Activated B cell treated with CpG ODN at 0.5 μM for 24 hours (primary cell): Measurements from ENCODE around the gene VPS37B. TPM values are rescaled to one million over a fixed set of nuclear protein-coding genes. Genes with fewer than 3 reads are reported as not detected.

Source experiments
- ATAC-seq: fragments of 200-7000 bp; cut with Tn5 transposase; one replicate; pipeline ENCODE4 v1.10.0; 2021; ENCODE audit warnings: low read depth, mild to moderate bottlenecking, moderate library complexity
- CTCF ChIA-PET: fragments of 350-600 bp; sonication (Branson Sonifier 250); formaldehyde crosslinking; loops from one replicate; lab custom pipeline; 2021; ENCODE audit warnings: antibody characterized with exemption; lab: Charles Lee
- POLR2A ChIA-PET: fragments of 350-600 bp; sonication (Branson Sonifier 250); formaldehyde crosslinking; loops from one replicate; lab custom pipeline; 2021; ENCODE audit warnings: antibody characterized with exemption; lab: Charles Lee
- DNase-seq: peaks from one replicate; pipeline ENCODE4 v3.0.0; 2022
- H3K27ac Mint-ChIP-seq: one replicate; pipeline ENCODE4 v1.8.0; 2020; ENCODE audit warnings: mixed read lengths
- H3K27me3 Mint-ChIP-seq: one replicate; pipeline ENCODE4 v1.8.0; 2021; ENCODE audit warnings: mixed read lengths
- H3K36me3 Mint-ChIP-seq: one replicate; pipeline ENCODE4 v1.8.0; 2021; ENCODE audit warnings: low read depth, mixed read lengths
- H3K4me1 Mint-ChIP-seq: one replicate; pipeline ENCODE4 v1.8.0; 2021; ENCODE audit warnings: mixed read lengths
- H3K4me3 Mint-ChIP-seq: one replicate; pipeline ENCODE4 v1.8.0; 2020; ENCODE audit warnings: mild to moderate bottlenecking, mixed read lengths
- H3K9me3 Mint-ChIP-seq: one replicate; pipeline ENCODE4 v1.8.0; 2020; ENCODE audit warnings: mixed read lengths
- intact Hi-C: fragments of 100-400 bp; cut with micrococcal nuclease; formaldehyde crosslinking; loops from one replicate; pipeline ENCODE4 v1.15.1; 2024
- total RNA-seq: library from RNA; stranded (reverse); gene quantifications from 2 replicates; pipeline ENCODE4 v1.2.3, GENCODE V29; 2022
- TF ChIP-seq, protein P1 (sequence below): fragments of 200-600 bp; IDR thresholded peaks from one replicate; pipeline ENCODE4 v1.8.0; 2022; ENCODE audit warnings: antibody characterized with exemption, mild to moderate bottlenecking

Gene VPS37B
- total RNA-seq, 1 donor from 2014 or later, result 54.1 TPM

DNA sequence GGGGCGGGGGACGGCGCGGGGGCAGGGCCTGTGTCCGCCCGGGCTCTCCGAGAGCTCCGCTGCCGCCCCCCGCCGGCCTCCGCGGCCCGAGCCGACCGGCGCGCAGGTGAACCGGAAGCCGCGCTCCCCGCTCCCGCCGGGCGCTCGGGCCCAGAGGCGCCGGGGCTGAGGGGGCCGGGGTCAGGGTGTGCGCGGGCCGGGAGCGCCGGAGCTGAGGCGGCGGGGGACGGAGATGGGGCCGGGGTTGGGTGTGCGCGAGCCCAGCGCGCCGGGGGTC, 60.2 kb downstream of the VPS37B start:
- peak overlapping the region; percentile 94 for H3K4me3 Mint-ChIP-seq
- peaks cover 41% of the 10 kb centered on the region for H3K36me3 Mint-ChIP-seq
- TF ChIP-seq, protein P1, sequence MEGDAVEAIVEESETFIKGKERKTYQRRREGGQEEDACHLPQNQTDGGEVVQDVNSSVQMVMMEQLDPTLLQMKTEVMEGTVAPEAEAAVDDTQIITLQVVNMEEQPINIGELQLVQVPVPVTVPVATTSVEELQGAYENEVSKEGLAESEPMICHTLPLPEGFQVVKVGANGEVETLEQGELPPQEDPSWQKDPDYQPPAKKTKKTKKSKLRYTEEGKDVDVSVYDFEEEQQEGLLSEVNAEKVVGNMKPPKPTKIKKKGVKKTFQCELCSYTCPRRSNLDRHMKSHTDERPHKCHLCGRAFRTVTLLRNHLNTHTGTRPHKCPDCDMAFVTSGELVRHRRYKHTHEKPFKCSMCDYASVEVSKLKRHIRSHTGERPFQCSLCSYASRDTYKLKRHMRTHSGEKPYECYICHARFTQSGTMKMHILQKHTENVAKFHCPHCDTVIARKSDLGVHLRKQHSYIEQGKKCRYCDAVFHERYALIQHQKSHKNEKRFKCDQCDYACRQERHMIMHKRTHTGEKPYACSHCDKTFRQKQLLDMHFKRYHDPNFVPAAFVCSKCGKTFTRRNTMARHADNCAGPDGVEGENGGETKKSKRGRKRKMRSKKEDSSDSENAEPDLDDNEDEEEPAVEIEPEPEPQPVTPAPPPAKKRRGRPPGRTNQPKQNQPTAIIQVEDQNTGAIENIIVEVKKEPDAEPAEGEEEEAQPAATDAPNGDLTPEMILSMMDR, result no peak
- peak; percentile 48 for ATAC-seq
- H3K27me3 Mint-ChIP-seq, result no peaks in the 10 kb centered on the region
- ChIA-PET CTCF (interaction anchor here (0.9 to 6.0 kb wide), 4 partner anchors 22 to 198 kb away, joined by 4 to 63 read pairs (median 6); no protein-coding TSS in a partner anchor), POLR2A (interaction anchor here (0.9 to 4.6 kb wide), 16 partner anchors 8 to 397 kb away, joined by 3 to 55 read pairs (median 8); partner anchors contain the start of genes ABCB9, MPHOSPH9 and MTRFR)
- peaks cover 51% of the 10 kb centered on the region for H3K4me1 Mint-ChIP-seq
- no peaks in the 10 kb centered on the region for H3K9me3 Mint-ChIP-seq
- intact Hi-C loops, result loop anchor here (1.0 kb wide), 3 partner anchors 15 to 42 kb away; no protein-coding TSS in a partner anchor
- DNase-seq, result peak; percentile 59
- no peak overlapping the region for H3K27ac Mint-ChIP-seq

DNA sequence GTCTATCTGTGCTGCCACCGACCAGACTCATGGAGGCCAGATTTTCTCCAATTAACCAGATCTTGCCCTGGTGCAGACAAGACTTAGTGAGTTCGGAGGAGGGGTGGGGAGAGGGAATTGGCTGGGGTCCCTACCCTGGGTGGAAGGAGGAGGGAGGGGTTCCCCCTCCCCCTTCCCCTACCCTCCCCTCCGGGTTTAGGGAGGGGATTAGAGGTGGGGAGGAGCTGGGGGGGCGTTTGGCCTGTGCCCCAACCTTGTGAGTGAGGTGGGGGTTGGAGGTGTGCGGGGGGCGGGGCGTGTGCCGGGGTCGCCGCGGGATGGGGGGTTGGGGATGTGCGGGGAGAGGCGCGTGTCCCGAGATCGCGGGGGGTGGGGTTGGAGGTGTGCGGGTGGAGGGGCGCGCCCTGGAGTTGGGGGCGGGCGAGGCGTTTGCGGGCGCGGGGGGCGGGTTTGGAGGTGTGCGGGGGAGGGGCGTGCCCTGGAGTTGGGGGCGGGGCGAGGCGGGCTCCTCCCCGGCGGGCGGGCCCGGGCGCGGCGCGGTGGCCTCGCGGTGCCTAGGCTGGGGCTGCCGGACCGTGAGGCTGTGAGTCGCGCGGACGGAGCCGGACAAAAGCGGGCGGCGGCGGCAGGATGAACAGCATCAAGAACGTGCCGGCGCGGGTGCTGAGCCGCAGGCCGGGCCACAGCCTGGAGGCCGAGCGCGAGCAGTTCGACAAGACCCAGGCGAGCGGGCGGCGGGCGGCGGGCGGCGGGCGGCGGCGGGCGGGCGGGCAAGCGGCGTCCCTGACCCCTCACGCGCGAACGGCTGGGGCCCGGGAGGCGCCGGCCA, 60.8 kb downstream of the VPS37B start, which contains the start of gene HIP1R:
Gene HIP1R, plus strand, starts transcription at position 537 of the 829 bp plus-strand sequence. Its CDS starts 94 bp downstream, at position 631.
- CTCF ChIA-PET, result interaction anchor here (1.1 to 6.0 kb wide), 5 partner anchors 15 to 197 kb away, joined by 4 to 63 read pairs (median 5); no protein-coding TSS in a partner anchor
- H3K4me3 Mint-ChIP-seq, result peak within 1 kb of the TSS; percentile 94
- no peaks in the 10 kb centered on the region for H3K9me3 Mint-ChIP-seq
- DNase-seq, result peak; percentile 74
- TF ChIP-seq, protein P1, result no peak
- intact Hi-C loops, result no loop called here
- H3K27ac Mint-ChIP-seq, result peak within 1 kb of the TSS; percentile 94
- POLR2A ChIA-PET, result interaction anchor here (1.4 to 4.6 kb wide), 7 partner anchors 8 to 398 kb away, joined by 4 to 55 read pairs (median 16); partner anchors contain the start of genes MPHOSPH9 and MTRFR
- peaks cover 35% of the 10 kb centered on the region for H3K36me3 Mint-ChIP-seq
- H3K27me3 Mint-ChIP-seq, result no peaks in the 10 kb centered on the region
- ATAC-seq, result peak; percentile 64
- peaks cover 46% of the 10 kb centered on the region for H3K4me1 Mint-ChIP-seq

DNA sequence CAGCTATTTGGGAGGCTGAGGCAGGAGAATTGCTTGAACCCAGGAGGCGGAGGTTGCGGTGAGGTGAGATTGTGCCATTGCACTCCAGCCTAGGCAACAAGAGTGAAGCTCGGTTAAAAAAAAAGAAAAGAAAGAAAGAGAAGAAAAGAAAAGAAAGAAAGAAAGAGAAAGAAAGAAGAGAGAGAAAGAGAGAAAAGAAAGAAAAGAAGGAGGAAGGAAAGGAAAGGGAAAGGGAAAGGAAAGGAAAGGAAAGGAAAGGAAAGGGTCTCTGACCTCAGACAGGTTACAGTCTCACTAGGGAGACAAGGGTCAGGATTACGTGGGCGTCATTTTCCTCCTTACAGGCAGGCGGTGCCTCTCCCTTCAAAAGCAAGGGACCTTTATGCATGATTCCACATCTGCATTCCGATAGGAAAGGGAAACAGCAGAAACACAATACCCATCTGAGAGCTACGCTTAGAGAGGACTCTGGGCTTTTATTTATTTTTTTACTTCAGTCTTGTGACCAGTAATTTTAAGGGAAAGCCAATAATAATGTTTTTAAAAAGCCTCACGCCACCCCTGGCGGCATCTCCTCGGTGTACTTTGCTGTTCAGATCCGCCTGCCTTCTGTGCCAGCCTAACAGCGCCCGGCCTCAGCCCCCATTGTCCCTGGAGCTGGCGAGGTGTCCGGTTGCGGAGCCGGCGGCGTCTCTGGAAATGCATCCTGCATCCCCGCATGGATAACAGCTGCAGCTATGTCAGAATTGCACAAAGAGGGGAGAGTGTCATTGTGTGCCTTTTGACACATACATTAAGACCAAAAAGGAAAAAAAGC, 61.6 kb downstream of the VPS37B start:
- no peak for ATAC-seq
- peak; percentile 14 for DNase-seq
- peaks cover 38% of the 10 kb centered on the region for H3K4me1 Mint-ChIP-seq
- H3K4me3 Mint-ChIP-seq, result peak overlapping the region; percentile 92
- POLR2A ChIA-PET, result interaction anchor here (0.6 to 4.6 kb wide), 7 partner anchors 9 to 140 kb away, joined by 3 to 55 read pairs (median 5); no protein-coding TSS in a partner anchor
- no peaks in the 10 kb centered on the region for H3K9me3 Mint-ChIP-seq
- CTCF ChIA-PET, result interaction anchor here (1.1 to 6.0 kb wide), 4 partner anchors 14 to 196 kb away, joined by 4 to 63 read pairs (median 4); no protein-coding TSS in a partner anchor
- H3K36me3 Mint-ChIP-seq, result peaks cover 29% of the 10 kb centered on the region
- TF ChIP-seq, protein P1, result no peak
- H3K27ac Mint-ChIP-seq, result peak overlapping the region; percentile 86
- no peaks in the 10 kb centered on the region for H3K27me3 Mint-ChIP-seq
- intact Hi-C loops, result no loop called here

DNA sequence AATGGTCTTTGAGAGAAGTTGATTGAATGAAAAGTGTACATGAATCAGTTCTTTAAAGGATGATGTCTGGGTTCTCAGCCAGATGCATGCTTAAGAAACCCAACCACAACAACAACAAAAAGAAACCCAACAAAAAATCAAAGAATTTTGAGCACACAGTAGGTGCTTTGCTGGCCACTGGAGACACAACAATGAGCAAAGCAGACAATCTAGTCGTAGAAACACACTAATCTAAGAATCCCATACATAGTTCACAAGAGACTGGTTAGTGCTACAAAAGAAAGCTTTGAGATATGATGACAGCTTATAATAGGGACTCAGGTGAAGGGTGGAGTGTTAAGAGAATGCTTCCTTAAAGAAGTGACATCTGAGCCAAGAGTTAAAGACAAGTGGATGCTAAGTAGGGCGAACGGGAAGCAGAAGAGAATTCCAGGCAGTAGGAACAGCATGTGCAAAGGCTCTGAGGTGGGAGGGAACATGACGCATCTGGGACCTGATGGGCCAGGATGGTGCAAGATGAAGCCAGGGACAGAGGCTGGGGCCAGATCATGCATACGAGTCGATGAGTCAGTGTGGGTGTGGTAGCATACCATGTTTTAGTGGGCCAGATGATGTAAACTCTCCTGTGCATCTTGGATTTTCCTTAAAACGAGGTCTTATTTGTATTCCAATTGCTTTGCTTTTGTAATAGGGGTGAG, 65.3 kb downstream of the VPS37B start:
- DNase-seq (no peak), ATAC-seq (no peak)
- H3K27ac Mint-ChIP-seq, result no peak overlapping the region
- ChIA-PET POLR2A (interaction anchor here (1.0 kb wide), 1 partner anchor 22 kb away, joined by 3 read pairs; no protein-coding TSS in a partner anchor), CTCF (interaction anchor here (1.0 kb wide), 1 partner anchor 37 kb away, joined by 3 read pairs; no protein-coding TSS in a partner anchor)
- H3K9me3 Mint-ChIP-seq, result no peaks in the 10 kb centered on the region
- intact Hi-C loops, result no loop called here
- H3K4me3 Mint-ChIP-seq, result no peak overlapping the region
- H3K36me3 Mint-ChIP-seq, result peaks cover 3% of the 10 kb centered on the region
- TF ChIP-seq, protein P1, result no peak
- peaks cover 22% of the 10 kb centered on the region for H3K4me1 Mint-ChIP-seq
- H3K27me3 Mint-ChIP-seq, result no peaks in the 10 kb centered on the region
